ENCODE data around the gene TES.
"Not testable (repeated sequence)": the region's sequence is repeated elsewhere in the genome, so short reads cannot be mapped to it uniquely, and the experiment has no call there.

Gene TES

DNA sequence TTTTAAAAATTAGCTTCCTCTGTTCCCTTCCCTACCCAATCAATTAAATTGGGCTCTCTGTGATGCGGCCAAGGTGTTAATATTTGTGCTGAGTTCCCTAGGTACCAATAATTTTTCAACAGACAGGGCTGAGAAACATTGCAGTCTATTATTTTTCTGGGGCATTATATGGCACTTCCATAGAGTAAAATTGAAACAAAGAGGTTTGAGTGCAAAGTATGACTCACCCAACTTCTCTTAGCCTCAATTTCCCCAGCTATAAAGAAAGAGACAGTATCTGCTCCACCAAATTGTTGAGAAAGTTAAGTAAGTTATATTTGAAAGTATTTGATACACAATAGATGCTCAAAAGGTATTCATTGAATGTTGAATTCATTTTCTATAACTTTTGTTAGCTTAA, 74.9 kb downstream of the TES start:
- no peak for DNase-seq (ENCODE audit: low spot score)

GRCh38 chr7:116290740-116291139, 80.4 kb downstream of the TES start:
- no peak for DNase-seq (ENCODE audit: low spot score)

DNA sequence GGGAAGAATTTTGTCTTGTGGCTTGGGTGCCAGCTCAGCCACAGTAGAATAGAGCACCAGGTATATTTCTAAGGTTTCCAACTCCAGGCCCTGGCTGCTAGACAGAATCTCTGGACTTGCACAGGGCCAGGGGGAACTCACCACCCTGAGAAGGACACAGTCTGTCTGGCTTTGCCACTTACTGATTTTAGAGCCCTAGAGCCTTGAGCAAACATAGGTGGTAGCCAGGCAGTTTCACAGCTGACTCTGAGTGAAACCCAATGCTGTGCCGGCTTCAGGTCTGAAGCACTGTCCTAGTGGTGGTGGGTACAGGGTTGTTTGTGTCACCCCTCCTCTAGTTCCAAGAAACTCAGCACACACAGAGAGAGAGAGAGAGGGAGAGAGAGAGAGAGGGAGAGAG, 81.6 kb downstream of the TES start:
- no peak for DNase-seq (ENCODE audit: low spot score)

DNA sequence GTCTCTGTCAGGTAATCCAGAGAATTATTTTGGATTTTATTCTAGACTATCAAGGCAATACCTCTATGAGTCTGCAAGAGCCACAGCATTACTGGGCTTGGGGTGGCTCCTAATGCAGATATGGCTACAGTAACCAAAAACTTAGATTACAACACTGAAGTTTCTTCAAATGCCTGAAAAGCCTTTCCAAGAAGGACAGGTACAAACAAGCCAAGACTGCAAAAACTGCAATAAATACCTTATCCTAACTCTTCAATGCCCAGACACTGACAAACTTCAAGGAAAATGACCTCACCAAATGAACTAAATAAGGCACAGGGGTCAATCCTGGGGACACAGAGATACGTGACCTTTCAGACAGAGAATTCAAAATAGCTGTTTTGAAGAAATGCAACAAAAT, 82.0 kb downstream of the TES start:
- DNase-seq (ENCODE audit: low spot score): no peak

- DNase-seq (ENCODE audit: low spot score): no peak
Observed at GRCh38 chr7:116293139-116293538, 82.8 kb downstream of the TES start.

DNA sequence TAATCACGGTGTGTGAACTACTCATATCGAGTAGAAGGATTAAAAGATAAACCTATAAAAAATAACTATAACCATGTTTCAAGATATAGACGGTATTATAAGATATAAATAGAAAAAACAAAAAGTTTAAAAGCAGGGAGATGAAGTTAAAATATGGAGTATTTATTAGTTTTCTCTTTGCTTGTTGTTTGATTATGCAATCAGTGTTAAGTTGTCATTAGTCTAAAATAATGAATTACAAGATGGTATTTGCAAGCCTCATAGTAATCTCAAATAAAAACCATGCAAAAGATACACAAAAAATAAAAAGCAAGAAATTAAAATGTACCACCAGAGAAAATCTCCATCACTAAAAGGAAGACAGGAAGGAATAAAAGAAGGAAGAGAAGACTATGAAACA, 83.3 kb downstream of the TES start:
- no peak for DNase-seq (ENCODE audit: low spot score)

- DNase-seq (ENCODE audit: low spot score): not testable (repeated sequence)
Observed at GRCh38 chr7:116295903-116296302, 85.6 kb downstream of the TES start.

DNA sequence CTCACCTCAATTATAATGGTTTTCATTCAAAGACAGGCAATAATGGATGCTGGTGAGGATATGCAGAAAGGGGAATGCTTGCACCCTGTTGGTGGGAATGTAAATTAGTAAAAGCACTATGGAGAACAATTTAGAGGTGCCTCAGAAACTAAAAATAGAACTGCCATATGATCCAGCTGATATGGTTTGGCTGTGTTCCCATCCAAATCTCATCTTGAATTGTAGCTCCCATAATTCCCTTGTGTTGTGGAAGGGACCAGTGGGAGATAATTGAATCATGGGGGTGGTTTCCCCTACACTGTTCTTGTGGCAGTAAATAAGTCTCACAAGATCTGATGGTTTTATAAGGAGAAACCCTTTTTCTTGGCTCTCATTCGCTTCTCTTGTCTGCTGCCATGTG, 87.7 kb downstream of the TES start:
- no peak for DNase-seq (ENCODE audit: low spot score)

GRCh38 chr7:116298576-116298975, 88.2 kb downstream of the TES start:
- no peak for DNase-seq (ENCODE audit: low spot score)

DNA sequence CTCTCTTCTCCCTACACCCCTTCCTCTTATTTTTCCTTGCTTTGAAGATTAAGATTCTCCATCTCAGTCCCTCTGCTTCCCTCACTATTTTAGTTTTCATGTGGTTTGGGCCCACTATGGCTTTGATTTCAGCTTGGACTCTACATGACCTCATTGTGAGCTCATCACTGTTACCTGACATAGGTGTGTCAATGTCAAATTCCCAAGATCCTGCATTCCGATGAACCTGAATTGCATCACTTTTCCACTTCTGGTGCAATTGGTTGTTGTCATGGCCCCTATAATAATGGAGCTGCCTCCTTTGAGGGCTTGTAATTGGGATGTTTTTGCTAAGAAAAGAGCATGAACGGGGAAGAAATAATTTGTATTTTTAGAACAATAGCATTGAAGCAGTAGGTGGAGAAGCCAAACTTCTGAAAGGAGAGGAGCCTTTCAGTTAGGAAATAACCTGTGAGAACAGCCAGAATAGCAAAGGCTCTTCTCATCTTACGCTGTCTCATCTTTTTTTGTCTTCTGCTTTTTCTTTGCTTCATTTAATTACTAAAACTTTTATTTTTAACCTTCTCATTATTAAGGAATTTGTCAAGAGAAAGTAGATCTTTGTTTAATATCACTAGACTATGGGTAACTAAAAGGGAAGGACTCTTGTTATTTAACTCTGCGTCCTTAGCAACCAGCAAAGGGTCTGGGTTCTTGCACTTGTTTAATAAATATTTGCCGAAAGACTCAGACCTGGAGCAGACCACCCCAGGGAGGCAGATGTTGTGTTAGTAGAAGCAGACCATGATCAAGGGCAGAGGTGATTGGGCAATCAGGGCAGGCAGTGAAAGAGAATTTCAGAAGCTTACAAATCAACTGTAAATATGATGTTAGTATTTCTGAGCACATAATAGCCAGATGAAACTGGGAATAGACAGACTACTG, 95.4 kb downstream of the TES start:
- DNase-seq (ENCODE audit: low spot score): no peak

DNA sequence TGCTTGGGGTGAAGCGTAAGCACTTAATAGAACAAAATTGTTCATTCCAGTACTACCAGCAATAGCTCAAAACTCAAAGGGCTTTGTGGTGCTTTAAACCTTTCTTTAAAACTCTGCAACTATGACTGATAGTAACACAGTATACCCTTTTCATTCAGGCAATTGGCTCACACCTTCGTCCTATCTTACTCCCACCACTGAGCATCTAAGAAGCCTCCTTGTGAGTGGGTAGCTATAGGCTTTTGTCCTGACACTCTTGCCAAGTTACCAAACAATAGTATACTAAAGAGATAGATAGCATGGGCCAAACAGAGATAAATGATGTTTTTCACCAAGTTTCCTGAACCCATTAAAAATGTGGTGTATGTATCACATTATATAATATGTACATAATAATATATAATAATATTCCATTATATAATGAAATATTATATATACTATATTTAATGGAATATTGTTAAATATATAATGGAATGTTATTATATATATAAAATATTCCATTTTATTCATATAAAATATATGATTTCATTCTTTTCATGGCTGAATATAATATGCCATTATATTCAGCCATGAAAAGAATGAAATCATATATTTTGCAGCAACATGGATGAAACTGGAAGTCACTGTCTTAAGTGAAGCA, 96.2 kb downstream of the TES start:
- DNase-seq (ENCODE audit: low spot score): no peak

DNA sequence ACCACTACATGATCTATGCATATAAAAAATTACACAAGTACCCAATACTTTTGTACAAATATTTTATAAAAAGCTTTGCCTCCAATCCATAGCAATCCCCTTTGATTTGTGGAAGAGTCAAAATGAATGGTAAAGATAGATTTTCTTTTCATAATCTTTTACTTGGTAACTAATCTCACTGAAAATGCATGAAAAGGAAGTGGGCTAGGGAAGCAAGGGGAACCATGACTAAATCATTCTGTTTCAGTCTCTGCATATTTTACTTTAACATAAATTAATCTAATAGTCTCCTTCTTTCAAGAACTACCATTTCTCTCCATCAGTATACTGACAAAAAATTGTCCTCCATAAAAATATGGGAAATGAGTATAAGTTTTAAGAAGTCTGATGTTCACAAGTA, 96.9 kb downstream of the TES start:
- DNase-seq (ENCODE audit: low spot score): no peak

Measured in HuH-7 (cell line).